HEK293 (cell line): ENCODE data around the gene CCDC186.
A peak's percentile ranks its signal among the peaks of the same experiment; 100 is the strongest.
"Not testable (repeated sequence)": the region's sequence is repeated elsewhere in the genome, so short reads cannot be mapped to it uniquely, and the experiment has no call there.

Source experiments
- CTCF ChIA-PET: fragments of 350-600 bp; formaldehyde crosslinking; extraction: SDS; loops from one replicate; lab custom pipeline; 2021; ENCODE audit warnings: antibody characterized with exemption; lab: Yijun Ruan, JAX
- POLR2A ChIA-PET: fragments of 300-600 bp; formaldehyde crosslinking; extraction: SDS; loops from one replicate; lab custom pipeline; 2020; ENCODE audit warnings: antibody characterized with exemption, inconsistent platforms; lab: Yijun Ruan, JAX
- H3K27ac ChIP-seq: fragments of 200-500 bp; sonication (Bioruptor generic); 2 replicates; pipeline ENCODE4 v1.5.1; 2014; ENCODE audit warnings: low read depth, low read length, control low read depth, inconsistent platforms; ENCODE audit errors: extremely low read depth
- H3K36me3 ChIP-seq, 2 experiments: fragments of 200-500 bp in 1 of 2; sonication (Bioruptor generic) in 1 of 2; 1 replicate in 1 of 2; 2 replicates in 1 of 2; pipeline ENCODE4 v1.5.1; 2014 to 2017; ENCODE audit warnings: inconsistent platforms in 2 of 2, low read length in 2 of 2; ENCODE audit not compliant: control insufficient read depth in 2 of 2, insufficient read depth in 1 of 2
- H3K4me1 ChIP-seq: fragments of 200-500 bp; sonication (Bioruptor generic); 2 replicates; pipeline ENCODE4 v1.5.1; 2014; ENCODE audit warnings: mild to moderate bottlenecking, low read length, inconsistent platforms; ENCODE audit not compliant: control insufficient read depth, insufficient read depth
- H3K4me3 ChIP-seq: 2 replicates; pipeline ENCODE4 v1.5.1; 2011; ENCODE audit warnings: low read depth, mild to moderate bottlenecking, control low read depth, low read length, moderate library complexity
- H3K9me3 ChIP-seq: fragments of 200-500 bp; sonication (Bioruptor generic); 2 replicates; pipeline ENCODE4 v1.5.1; 2014; ENCODE audit warnings: low read depth, low read length, inconsistent platforms; ENCODE audit not compliant: control insufficient read depth, insufficient read depth
- FEZF1 ChIP-seq: fragments of 450-650 bp; formaldehyde crosslinking; IDR thresholded peaks from 2 replicates; pipeline ENCODE4 v1.5.1; 2016; ENCODE audit warnings: missing biosample characterization, missing genetic modification characterization
- MYNN ChIP-seq: fragments of 450-650 bp; formaldehyde crosslinking; IDR thresholded peaks from 2 replicates; pipeline ENCODE4 v1.5.1; 2016; ENCODE audit warnings: missing biosample characterization, missing genetic modification characterization, borderline replicate concordance
- SCRT2 ChIP-seq: fragments of 450-650 bp; formaldehyde crosslinking; IDR thresholded peaks from 2 replicates; pipeline ENCODE4 v1.5.1; 2016; ENCODE audit warnings: missing biosample characterization, missing genetic modification characterization
- SP7 ChIP-seq: fragments of 450-650 bp; formaldehyde crosslinking; IDR thresholded peaks from 2 replicates; pipeline ENCODE4 v1.5.1; 2016; ENCODE audit warnings: missing biosample characterization, missing genetic modification characterization
- ZNF121 ChIP-seq: fragments of 450-650 bp; formaldehyde crosslinking; IDR thresholded peaks from 2 replicates; pipeline ENCODE4 v1.5.1; 2016; ENCODE audit warnings: missing biosample characterization, missing genetic modification characterization
- ZNF132 ChIP-seq: fragments of 450-650 bp; formaldehyde crosslinking; IDR thresholded peaks from 2 replicates; pipeline ENCODE4 v1.5.1; 2017; ENCODE audit warnings: missing biosample characterization, missing genetic modification characterization, borderline replicate concordance
- ZNF140 ChIP-seq: fragments of 450-650 bp; formaldehyde crosslinking; IDR thresholded peaks from 2 replicates; pipeline ENCODE4 v1.5.1; 2016; ENCODE audit warnings: missing biosample characterization, missing genetic modification characterization
- ZNF2 ChIP-seq: fragments of 450-650 bp; formaldehyde crosslinking; IDR thresholded peaks from 2 replicates; pipeline ENCODE4 v1.5.1; 2016; ENCODE audit warnings: missing biosample characterization, missing genetic modification characterization
- ZNF266 ChIP-seq: fragments of 450-650 bp; formaldehyde crosslinking; IDR thresholded peaks from 2 replicates; pipeline ENCODE4 v1.5.1; 2016; ENCODE audit warnings: missing biosample characterization, missing genetic modification characterization, low read depth
- ZNF350 ChIP-seq: fragments of 450-650 bp; formaldehyde crosslinking; IDR thresholded peaks from 2 replicates; pipeline ENCODE4 v1.5.0; 2017; ENCODE audit warnings: missing biosample characterization, mild to moderate bottlenecking, missing genetic modification characterization
- ZNF366 ChIP-seq: fragments of 450-650 bp; formaldehyde crosslinking; conservative IDR thresholded peaks from 2 replicates; pipeline ENCODE4 v1.5.1; 2016; ENCODE audit warnings: missing biosample characterization, missing genetic modification characterization
- ZNF473 ChIP-seq: fragments of 450-650 bp; formaldehyde crosslinking; IDR thresholded peaks from 2 replicates; pipeline ENCODE4 v1.5.1; 2017; ENCODE audit warnings: missing biosample characterization, missing genetic modification characterization
- ZNF529 ChIP-seq: fragments of 450-650 bp; formaldehyde crosslinking; IDR thresholded peaks from 2 replicates; pipeline ENCODE4 v1.5.1; 2017; ENCODE audit warnings: missing genetic modification characterization, missing biosample characterization; ENCODE audit not compliant: insufficient replicate concordance
- ZNF549 ChIP-seq: fragments of 450-650 bp; IDR thresholded peaks from 2 replicates; pipeline ENCODE4 v1.5.1; 2018; ENCODE audit warnings: missing biosample characterization, missing genetic modification characterization, mild to moderate bottlenecking, inconsistent platforms, moderate library complexity
- ZNF561 ChIP-seq: fragments of 450-650 bp; IDR thresholded peaks from 2 replicates; pipeline ENCODE4 v1.5.1; 2018; ENCODE audit warnings: missing biosample characterization, missing genetic modification characterization, borderline replicate concordance
- ZNF660 ChIP-seq: fragments of 450-650 bp; IDR thresholded peaks from 2 replicates; pipeline ENCODE4 v1.5.1; 2018; ENCODE audit warnings: missing biosample characterization, mild to moderate bottlenecking, missing genetic modification characterization
- ZNF777 ChIP-seq: fragments of 450-650 bp; formaldehyde crosslinking; IDR thresholded peaks from 2 replicates; pipeline ENCODE4 v1.5.1; 2017; ENCODE audit warnings: missing biosample characterization, missing genetic modification characterization, borderline replicate concordance
- TF ChIP-seq, protein P1 (sequence below): fragments of 450-650 bp; formaldehyde crosslinking; IDR thresholded peaks from 2 replicates; pipeline ENCODE4 v1.5.1; 2017; ENCODE audit warnings: missing biosample characterization, missing genetic modification characterization
- TF ChIP-seq, protein P2 (sequence below): fragments of 450-650 bp; formaldehyde crosslinking; IDR thresholded peaks from 2 replicates; pipeline ENCODE4 v1.5.1; 2017; ENCODE audit warnings: missing biosample characterization, missing genetic modification characterization
- TF ChIP-seq, protein P3 (sequence below): IDR thresholded peaks from 2 replicates; pipeline ENCODE4 v1.6.1; 2011; ENCODE audit warnings: mild to moderate bottlenecking, low read depth, low read length, borderline replicate concordance
- TF ChIP-seq, protein P4 (sequence below): fragments of 450-650 bp; formaldehyde crosslinking; IDR thresholded peaks from 2 replicates; pipeline ENCODE4 v1.5.1; 2016; ENCODE audit warnings: missing biosample characterization, missing genetic modification characterization

CCDC186 gene

DNA sequence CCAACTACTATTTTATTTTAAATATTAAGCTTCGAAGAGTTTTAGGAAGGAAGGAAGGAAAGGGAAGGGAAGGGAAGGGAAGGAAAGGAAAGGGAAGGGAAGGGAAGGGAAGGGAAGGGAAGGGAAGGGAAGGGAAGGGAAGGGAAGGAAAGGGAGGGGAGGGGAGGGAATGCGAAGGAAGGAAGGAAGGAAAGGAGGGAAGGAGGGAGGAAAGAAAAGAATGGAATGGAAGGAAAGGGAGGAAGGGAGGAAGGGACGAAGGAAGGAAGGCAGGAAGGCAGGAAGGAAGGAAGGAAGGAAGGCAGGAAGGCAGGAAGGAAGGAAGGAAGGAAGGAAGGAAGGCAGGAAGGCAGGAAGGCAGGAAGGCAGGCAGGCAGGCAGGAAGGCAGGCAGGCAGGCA, 24.5 kb downstream of the CCDC186 start:
- H3K36me3 ChIP-seq, result peaks cover 24 to 36% of the 10 kb centered on the region in 2 experiments
- peak; percentile 74 for TF ChIP-seq ZNF366 (tag by site-specific recombination)
- H3K9me3 ChIP-seq, POLR2A ChIA-PET, H3K4me3 ChIP-seq, H3K4me1 ChIP-seq, CTCF ChIA-PET, H3K27ac ChIP-seq: not testable (repeated sequence)

DNA sequence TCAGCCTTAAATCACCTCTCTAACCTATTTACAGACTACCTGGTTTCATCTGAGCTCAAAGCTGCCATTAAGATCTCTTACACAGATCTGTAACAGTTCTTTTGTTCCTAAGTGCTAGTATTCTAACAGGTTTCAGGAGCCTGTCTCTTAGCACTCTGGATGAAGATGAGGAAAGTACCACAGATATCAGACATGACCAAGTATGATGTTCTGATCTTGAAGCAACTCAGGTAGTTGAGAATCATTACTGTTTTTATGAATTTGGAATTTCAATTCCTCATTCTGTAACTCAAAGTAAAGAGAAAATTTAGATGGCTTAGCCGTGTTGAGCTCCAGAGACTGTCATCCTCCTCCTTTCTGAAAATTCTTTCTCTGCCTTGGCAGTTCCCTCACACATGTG, 30.8 kb downstream of the CCDC186 start:
- CTCF ChIA-PET, result interaction anchor here (0.6 kb wide), 1 partner anchor 38 kb away, joined by 3 read pairs; no protein-coding TSS in a partner anchor
- no peak overlapping the region for H3K4me3 ChIP-seq
- peaks cover 16 to 21% of the 10 kb centered on the region in 2 experiments for H3K36me3 ChIP-seq
- no peaks in the 10 kb centered on the region for H3K4me1 ChIP-seq
- H3K9me3 ChIP-seq, result no peaks in the 10 kb centered on the region
- TF ChIP-seq ZNF140 (tag by site-specific recombination), result no peak
- no peak for TF ChIP-seq SCRT2 (tag by site-specific recombination)
- TF ChIP-seq ZNF660, result no peak
- TF ChIP-seq MYNN (tag by site-specific recombination), result no peak
- TF ChIP-seq, protein P1, sequence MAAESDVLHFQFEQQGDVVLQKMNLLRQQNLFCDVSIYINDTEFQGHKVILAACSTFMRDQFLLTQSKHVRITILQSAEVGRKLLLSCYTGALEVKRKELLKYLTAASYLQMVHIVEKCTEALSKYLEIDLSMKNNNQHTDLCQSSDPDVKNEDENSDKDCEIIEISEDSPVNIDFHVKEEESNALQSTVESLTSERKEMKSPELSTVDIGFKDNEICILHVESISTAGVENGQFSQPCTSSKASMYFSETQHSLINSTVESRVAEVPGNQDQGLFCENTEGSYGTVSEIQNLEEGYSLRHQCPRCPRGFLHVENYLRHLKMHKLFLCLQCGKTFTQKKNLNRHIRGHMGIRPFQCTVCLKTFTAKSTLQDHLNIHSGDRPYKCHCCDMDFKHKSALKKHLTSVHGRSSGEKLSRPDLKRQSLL, result no peak
- TF ChIP-seq, all 188 proteins: peak for 0
- no peak overlapping the region for H3K27ac ChIP-seq
- POLR2A ChIA-PET, result no interaction called here

DNA sequence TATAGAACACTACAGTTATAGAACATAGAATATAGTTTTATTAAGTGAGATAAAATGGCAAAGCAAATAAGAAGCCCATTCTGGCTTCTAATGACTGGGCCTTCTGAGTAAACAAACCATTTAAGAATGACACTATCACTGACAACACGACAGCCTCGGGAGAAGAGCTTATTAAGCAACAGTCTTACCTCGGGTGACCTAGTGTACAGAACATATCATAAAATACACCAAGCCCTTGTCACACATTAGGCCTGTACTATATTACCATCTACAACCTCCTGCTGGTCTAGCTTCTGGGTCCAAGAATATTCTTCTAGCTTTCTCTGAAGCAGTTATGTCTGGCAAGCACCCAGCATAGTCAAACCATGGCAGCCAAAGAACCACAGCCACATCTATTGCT, 32.0 kb downstream of the CCDC186 start:
- CTCF ChIA-PET, result interaction anchor here (0.6 to 0.7 kb wide), 3 partner anchors 28 to 696 kb away, joined by 3 read pairs; no protein-coding TSS in a partner anchor
- POLR2A ChIA-PET, result no interaction called here
- TF ChIP-seq, protein P2, sequence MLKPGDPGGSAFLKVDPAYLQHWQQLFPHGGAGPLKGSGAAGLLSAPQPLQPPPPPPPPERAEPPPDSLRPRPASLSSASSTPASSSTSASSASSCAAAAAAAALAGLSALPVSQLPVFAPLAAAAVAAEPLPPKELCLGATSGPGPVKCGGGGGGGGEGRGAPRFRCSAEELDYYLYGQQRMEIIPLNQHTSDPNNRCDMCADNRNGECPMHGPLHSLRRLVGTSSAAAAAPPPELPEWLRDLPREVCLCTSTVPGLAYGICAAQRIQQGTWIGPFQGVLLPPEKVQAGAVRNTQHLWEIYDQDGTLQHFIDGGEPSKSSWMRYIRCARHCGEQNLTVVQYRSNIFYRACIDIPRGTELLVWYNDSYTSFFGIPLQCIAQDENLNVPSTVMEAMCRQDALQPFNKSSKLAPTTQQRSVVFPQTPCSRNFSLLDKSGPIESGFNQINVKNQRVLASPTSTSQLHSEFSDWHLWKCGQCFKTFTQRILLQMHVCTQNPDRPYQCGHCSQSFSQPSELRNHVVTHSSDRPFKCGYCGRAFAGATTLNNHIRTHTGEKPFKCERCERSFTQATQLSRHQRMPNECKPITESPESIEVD (tag by site-specific recombination), result no peak
- TF ChIP-seq ZNF121 (tag by site-specific recombination) (no peak), ZNF2 (tag by site-specific recombination) (no peak), ZNF473 (tag by site-specific recombination) (no peak), ZNF777 (no peak), FEZF1 (no peak), ZNF549 (tag by site-specific recombination) (no peak), ZNF350 (no peak), ZNF529 (tag by site-specific recombination) (no peak), ZNF561 (no peak), ZNF132 (tag by site-specific recombination) (no peak), SP7 (no peak), ZNF266 (no peak)
- TF ChIP-seq, protein P3, sequence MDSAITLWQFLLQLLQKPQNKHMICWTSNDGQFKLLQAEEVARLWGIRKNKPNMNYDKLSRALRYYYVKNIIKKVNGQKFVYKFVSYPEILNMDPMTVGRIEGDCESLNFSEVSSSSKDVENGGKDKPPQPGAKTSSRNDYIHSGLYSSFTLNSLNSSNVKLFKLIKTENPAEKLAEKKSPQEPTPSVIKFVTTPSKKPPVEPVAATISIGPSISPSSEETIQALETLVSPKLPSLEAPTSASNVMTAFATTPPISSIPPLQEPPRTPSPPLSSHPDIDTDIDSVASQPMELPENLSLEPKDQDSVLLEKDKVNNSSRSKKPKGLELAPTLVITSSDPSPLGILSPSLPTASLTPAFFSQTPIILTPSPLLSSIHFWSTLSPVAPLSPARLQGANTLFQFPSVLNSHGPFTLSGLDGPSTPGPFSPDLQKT, result no peak
- TF ChIP-seq, protein P4, sequence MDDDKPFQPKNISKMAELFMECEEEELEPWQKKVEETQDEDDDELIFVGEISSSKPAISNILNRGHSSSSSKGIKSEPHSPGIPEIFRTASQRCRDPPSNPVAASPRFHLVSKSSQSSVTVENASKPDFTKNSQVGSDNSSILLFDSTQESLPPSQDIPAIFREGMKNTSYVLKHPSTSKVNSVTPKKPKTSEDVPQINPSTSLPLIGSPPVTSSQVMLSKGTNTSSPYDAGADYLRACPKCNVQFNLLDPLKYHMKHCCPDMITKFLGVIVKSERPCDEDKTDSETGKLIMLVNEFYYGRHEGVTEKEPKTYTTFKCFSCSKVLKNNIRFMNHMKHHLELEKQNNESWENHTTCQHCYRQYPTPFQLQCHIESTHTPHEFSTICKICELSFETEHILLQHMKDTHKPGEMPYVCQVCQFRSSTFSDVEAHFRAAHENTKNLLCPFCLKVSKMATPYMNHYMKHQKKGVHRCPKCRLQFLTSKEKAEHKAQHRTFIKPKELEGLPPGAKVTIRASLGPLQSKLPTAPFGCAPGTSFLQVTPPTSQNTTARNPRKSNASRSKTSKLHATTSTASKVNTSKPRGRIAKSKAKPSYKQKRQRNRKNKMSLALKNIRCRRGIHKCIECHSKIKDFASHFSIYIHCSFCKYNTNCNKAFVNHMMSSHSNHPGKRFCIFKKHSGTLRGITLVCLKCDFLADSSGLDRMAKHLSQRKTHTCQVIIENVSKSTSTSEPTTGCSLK (tag by site-specific recombination), result no peak
- TF ChIP-seq, all 188 proteins: peak for 0
- no peak overlapping the region for H3K27ac ChIP-seq
- no peak overlapping the region for H3K4me3 ChIP-seq
- H3K4me1 ChIP-seq, result no peaks in the 10 kb centered on the region
- no peaks in the 10 kb centered on the region for H3K9me3 ChIP-seq
- peaks cover 15% of the 10 kb centered on the region in 2 experiments; a peak in 2 of 3 replicates for H3K36me3 ChIP-seq
